ENCODE results near the gene RRP1B.
"Not testable (repeated sequence)": the region's sequence is repeated elsewhere in the genome, so short reads cannot be mapped to it uniquely, and the experiment has no call there.

The RRP1B gene

GRCh38 chr21:43702785-43703034 is 43.4 kb downstream of the RRP1B start:
- no peak for DNase-seq

GRCh38 chr21:43703035-43703880 is 43.9 kb downstream of the RRP1B start:
- no peak for DNase-seq

DNA sequence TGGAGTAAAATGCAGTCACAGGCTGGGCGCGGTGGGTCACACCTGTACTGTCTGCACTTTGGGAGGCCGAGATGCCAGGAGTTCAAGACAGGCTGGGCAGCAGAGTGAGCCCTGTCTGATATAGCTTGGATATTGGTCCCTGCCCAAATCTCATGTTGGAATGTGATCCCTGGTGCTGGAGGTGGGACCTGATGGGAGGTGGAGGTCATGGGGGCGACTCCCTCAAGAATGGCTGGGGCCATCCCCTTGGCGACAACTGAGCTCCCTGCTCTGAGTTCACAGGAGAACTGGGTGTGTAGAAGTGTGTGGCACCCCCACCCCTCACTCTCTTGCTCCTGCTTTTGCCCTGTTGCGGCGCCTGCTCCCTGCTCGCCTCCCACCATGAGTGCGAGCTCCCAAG is 48.1 kb downstream of the RRP1B start:
- no peak for DNase-seq

DNA sequence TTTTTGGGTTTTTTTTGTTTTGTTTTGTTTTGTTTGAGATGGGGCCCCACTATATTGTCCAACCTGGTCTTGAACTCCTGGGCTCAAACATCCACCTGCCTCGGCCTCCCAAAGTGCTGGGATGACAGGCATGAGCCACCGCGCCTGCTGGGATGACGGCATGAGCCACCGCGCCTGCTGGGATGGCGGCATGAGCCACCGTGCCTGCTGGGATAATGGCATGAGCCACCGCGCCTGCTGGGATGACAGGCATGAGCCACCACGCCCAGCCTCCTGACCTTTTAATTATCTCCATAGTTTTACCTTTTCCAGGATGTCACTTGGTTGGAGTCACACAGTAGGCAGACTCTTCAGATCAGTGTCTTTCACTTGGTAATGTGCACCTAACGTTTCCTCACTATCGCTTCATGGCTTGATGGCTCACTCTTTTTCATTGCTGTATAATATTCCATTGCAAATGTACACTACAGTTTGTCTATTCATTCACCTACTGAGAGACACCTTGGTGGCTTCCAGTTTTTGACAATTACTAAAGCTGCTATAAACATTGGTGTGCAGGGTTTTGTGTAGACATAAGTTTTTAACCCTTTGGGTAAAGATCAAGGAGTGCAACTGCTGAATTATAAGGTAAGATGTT is 49.5 kb downstream of the RRP1B start:
- DNase-seq = no peak

- DNase-seq = no peak
Observed at GRCh38 chr21:43712268-43712942, 53.0 kb downstream of the RRP1B start.

- DNase-seq = not testable (repeated sequence)
Observed at GRCh38 chr21:43713123-43713522, 53.8 kb downstream of the RRP1B start.

DNA sequence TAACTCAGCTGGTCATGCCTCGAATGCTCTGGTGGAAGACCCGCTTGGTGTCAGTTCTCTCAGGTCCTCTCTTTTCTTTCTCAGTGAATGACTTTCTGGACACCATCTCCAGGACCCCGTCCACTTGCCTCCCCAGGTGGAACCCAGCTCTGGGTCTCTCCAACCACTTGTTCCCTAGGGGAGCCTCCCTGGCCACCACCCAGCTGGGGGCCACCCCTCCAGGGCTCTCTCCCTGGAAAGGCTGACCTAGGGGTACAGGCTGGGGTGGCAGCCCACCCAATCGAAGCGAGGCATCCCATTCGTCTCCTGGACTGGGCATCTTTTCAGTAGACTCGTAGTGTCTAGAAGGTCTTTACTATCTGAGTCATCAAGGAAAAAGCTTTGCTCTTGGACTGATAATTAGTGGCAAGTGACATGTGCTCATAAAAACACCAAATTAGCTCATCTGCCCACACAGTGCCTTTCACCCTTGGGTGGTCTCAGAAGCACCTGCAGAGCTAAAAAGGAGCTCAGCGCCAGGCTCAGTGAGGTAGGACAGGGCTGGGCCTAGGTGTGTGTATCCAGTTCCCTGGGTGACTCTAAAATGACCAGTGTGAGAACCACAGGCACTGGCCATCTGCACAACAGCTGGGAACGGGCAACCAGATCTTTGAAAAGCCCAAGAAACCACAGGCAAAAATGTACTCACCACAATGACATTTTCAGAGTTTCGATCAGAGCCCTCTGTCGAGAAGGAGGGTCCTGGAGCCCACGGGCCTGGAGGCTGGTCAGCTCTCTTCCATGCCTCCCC is 57.2 kb downstream of the RRP1B start:
- DNase-seq = no peak

- DNase-seq = no peak
Observed at GRCh38 chr21:43717166-43717853, 58.0 kb downstream of the RRP1B start.

DNA sequence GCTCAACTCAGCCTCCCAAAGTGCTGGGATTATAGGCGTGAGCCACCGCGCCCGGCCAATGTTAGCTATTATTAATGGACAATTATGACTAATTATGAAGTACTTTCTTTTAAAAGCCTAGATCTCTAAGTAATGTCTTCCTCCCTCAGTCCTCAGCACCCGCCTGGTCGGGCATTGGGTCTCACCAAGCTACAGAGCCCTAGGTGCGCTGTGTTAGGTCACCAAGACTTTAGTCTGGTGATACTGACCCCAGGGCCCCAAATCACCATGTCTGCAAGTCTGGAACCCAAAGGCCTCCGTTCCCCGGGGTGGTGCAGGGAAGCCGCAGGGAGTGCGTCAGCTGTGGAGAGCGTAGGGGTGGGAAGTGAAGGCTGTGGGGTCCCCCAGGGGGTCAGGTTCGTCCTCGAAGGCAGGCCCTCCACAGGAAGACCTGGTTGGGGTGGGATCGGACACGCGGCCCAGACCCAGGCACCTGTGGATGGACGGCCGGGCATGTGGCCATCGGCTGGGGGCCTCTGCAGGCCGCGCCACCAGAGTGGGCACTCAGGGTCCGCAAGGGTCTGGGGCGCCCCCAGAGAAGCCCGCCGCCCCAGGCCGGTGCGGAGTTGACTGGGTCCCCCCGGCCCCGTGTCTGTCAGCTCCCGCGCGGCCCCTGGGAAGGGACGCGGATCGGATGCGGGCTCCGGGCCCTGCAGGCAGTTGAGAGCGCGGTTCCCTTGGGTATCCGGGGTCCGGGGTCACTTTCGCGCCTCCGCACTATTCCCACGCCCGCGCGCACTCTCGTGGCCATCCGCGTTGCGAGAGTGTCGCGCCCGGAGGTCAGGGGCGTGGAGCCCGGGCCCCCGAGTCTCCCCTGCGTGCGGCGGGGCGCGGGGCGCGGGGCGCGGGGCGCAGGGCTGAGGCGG is 58.9 kb downstream of the RRP1B start:
- DNase-seq = no peak

DNA sequence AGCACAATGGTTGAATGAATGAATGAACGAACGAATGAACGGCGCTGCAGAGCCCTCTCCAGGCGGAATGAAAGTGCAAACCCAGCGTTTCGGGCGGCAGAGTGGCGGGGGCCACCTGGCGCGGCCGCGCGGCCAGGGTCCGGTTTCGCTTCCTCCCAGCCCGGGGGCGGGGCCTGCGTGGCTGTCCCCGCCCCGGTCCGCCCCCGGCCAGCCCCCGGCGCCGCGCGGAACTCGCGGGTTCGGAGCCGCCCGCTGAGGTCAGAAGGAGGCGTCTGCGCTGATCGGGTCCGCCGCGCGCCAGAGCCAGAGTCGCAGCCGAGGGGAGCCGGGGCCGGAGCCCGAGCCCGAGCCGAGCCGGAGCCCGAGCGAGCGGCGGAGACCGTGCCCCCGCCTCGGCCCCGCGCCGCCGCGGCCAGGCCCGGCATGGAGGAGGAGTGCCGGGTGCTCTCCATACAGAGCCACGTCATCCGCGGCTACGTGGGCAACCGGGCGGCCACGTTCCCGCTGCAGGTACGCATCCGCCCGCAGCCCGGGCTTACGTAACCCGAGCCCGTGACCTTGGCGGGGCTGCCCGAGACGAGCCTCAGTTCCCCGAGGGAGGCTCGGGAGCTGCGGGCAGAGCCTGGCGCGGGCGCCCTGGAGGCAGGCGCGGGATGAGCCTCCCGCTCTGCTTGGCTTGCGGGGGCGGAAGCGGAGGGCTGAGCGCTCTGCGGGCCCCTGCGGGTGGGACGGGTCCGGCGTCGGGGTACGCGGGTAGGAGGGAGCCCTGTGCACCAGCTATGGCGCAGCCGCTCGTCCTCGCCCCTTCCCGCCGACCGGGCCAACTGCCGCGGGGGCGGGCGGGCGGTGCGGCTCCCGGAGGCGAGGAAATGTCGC is 59.8 kb downstream of the RRP1B start, which contains the start of gene PDXK:
PDXK (plus strand) TSS at position 258 of the 876 bp plus-strand sequence; CDS start at position 424, 166 bp downstream.
- peak; percentile 63 to 75 for DNase-seq

- DNase-seq = no peak
Observed at GRCh38 chr21:43719748-43720538, 60.6 kb downstream of the RRP1B start.

DNA sequence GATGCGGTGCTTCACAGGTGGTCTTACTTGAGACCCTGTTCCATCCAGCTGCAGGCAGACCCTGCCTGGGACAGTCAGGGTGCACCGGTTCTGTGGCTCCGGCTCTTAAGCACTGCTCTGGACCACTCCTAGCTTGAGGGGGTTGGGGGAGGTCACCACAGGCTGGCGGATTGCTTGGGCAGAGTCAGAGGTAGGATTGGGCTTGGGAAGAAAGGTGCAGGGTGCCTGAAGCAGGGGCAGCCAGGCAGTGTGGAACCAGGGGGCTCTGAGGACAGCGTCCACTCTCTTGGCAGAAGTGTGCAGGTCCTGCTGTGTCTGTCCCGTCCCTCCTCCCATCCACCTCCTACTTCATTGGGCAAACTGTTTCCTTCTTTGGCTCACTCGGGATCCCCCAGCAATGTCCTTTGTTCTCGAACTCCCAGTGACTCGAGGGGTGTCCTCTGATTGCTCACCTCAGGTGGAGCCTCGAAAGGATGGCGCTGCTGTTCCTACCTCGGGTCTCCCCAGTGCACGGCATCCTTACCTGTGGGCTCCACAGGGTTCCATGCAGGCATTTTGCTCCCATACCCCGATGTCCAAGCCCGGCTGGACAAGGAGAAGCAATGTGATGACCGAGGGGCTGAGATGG is 61.3 kb downstream of the RRP1B start:
- no peak for DNase-seq

- DNase-seq = no peak
Observed at GRCh38 chr21:43721206-43721605, 61.8 kb downstream of the RRP1B start.

DNA sequence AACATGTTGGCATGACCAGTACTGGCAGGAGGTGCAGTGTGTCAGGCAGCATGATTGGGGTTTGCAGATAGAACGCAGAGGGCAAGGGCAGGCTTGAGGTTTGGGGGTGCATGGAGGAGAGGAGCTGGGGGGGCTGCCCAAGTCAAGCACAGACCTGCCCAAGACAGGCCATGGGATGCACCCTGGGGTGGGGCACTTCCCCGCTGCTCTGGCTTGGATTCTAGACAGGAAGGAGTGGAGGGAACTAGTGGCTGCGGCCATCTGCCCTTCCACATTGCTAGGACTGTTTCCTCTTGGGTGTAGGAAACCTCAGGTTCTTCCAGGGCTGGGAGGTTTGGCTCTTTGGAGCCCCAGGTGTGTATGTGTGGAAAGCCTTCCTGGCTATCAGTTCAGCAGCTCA is 62.6 kb downstream of the RRP1B start:
- no peak for DNase-seq

DNA sequence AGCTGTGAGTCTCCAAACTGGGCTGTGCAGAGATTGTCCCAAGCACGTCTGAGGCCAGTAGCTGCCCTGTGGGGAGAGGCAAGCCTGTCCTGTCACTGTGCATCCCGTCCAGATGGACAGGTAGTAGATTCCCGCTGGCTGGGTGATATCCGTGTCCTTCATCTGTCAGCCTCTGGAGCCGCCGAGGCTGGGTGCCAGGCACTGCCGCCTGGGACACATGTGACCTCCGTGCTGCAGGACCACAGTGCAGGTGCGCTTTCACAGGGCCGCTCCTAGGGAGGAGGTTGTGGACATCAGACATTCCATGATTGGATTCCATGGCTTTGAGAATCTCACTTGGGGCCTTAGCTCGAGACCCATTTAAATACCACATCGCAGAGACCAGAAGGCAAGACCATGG is 64.3 kb downstream of the RRP1B start:
- DNase-seq = no peak

- DNase-seq = no peak
Observed at GRCh38 chr21:43726686-43727518, 67.5 kb downstream of the RRP1B start.

- peak; percentile 24 for DNase-seq
Observed at GRCh38 chr21:43727519-43728153, 68.3 kb downstream of the RRP1B start.

DNA sequence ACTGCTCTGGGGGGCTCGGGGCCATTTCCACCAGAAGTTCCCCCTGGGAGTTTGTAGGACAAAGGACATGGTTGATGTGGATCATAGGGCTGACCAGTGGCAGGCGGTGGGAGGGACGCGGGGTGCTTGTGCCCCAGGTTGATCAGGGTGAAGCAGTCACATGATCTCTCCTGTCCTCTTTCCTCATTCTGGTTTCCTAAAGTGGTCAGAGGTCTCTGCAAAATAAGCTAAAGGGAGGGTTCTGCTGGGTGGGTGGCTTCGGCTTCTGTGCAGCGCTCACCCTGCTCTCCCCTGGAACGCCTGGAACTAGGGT is 68.8 kb downstream of the RRP1B start:
- DNase-seq = peak in 1 of 2 experiments; percentile 70

Measured in Kasumi-1 (cell line).